ENCODE measurements around the gene TBPL2. TPM values are rescaled to one million over a fixed set of nuclear protein-coding genes. Genes with fewer than 3 reads are reported as not detected.

The TBPL2 gene
- total and polyA plus RNA-seq, 2 donors = not detected

- Histone ChIP-seq H3K27ac (ENCODE audit: low read depth in 1 of 2, low read length in 1 of 2) (no peak overlapping the region), H3K27me3 (ENCODE audit: control insufficient read depth in 2 of 2, insufficient read depth in 1 of 2, low read length in 1 of 2) (no peaks in the 10 kb centered on the region), H3K9me3 (ENCODE audit: control insufficient read depth in 2 of 2, insufficient read depth in 1 of 2, low read length in 1 of 2) (no peaks in the 10 kb centered on the region), H3K4me1 (ENCODE audit: control insufficient read depth in 2 of 2, insufficient read depth in 2 of 2, low read length in 2 of 2) (no peaks in the 10 kb centered on the region), H3K4me3 (ENCODE audit: low read length in 2 of 2) (no peak overlapping the region), H3K36me3 (ENCODE audit: control insufficient read depth in 2 of 2, insufficient read depth in 2 of 2, low read length in 1 of 2) (peaks cover 1 to 8% of the 10 kb centered on the region in 2 donors)
- WGBS = 92% methylated on average over 2 of the region's 2 CpGs
- no peak for DNase-seq (ENCODE audit: low read depth in 6 of 9, low spot score in 9 of 9)
Observed at GRCh38 chr14:55399852-55400251, 40.6 kb downstream of the TBPL2 start.

- Histone ChIP-seq H3K9me3 (ENCODE audit: control insufficient read depth in 2 of 2, insufficient read depth in 1 of 2, low read length in 1 of 2) (no peaks in the 10 kb centered on the region), H3K36me3 (ENCODE audit: control insufficient read depth in 2 of 2, insufficient read depth in 2 of 2, low read length in 1 of 2) (peaks cover 5 to 12% of the 10 kb centered on the region in 2 donors), H3K27ac (ENCODE audit: low read depth in 1 of 2, low read length in 1 of 2) (no peak overlapping the region), H3K4me3 (ENCODE audit: low read length in 2 of 2) (no peak overlapping the region), H3K4me1 (ENCODE audit: control insufficient read depth in 2 of 2, insufficient read depth in 2 of 2, low read length in 2 of 2) (no peaks in the 10 kb centered on the region), H3K27me3 (ENCODE audit: control insufficient read depth in 2 of 2, insufficient read depth in 1 of 2, low read length in 1 of 2) (no peaks in the 10 kb centered on the region)
- no peak for DNase-seq (ENCODE audit: low read depth in 6 of 9, low spot score in 9 of 9)
- WGBS = 98% methylated on average over 1 of the region's 1 CpG
Observed at GRCh38 chr14:55399183-55399582, 41.2 kb downstream of the TBPL2 start.

- H3K4me3 ChIP-seq (ENCODE audit: low read length in 2 of 2) = no peak overlapping the region
- H3K27me3 ChIP-seq (ENCODE audit: control insufficient read depth in 2 of 2, insufficient read depth in 1 of 2, low read length in 1 of 2) = no peaks in the 10 kb centered on the region
- H3K9me3 ChIP-seq (ENCODE audit: control insufficient read depth in 2 of 2, insufficient read depth in 1 of 2, low read length in 1 of 2) = no peaks in the 10 kb centered on the region
- peaks cover 5 to 12% of the 10 kb centered on the region in 2 donors for H3K36me3 ChIP-seq (ENCODE audit: control insufficient read depth in 2 of 2, insufficient read depth in 2 of 2, low read length in 1 of 2)
- WGBS = 95% methylated on average over 5 of the region's 5 CpGs
- H3K27ac ChIP-seq (ENCODE audit: low read depth in 1 of 2, low read length in 1 of 2) = no peak overlapping the region
- no peaks in the 10 kb centered on the region for H3K4me1 ChIP-seq (ENCODE audit: control insufficient read depth in 2 of 2, insufficient read depth in 2 of 2, low read length in 2 of 2)
- DNase-seq (ENCODE audit: low read depth in 6 of 9, low spot score in 9 of 9) = no peak
Observed at GRCh38 chr14:55398679-55399078, 41.7 kb downstream of the TBPL2 start.

GRCh38 chr14:55389330-55389729 is 51.1 kb downstream of the TBPL2 start:
- no peaks in the 10 kb centered on the region for H3K27me3 ChIP-seq (ENCODE audit: control insufficient read depth in 2 of 2, insufficient read depth in 1 of 2, low read length in 1 of 2)
- H3K9me3 ChIP-seq (ENCODE audit: control insufficient read depth in 2 of 2, insufficient read depth in 1 of 2, low read length in 1 of 2) = no peaks in the 10 kb centered on the region
- 96% methylated on average over 4 of the region's 4 CpGs for WGBS
- no peak overlapping the region for H3K4me3 ChIP-seq (ENCODE audit: low read length in 2 of 2)
- H3K27ac ChIP-seq (ENCODE audit: low read depth in 1 of 2, low read length in 1 of 2) = no peak overlapping the region
- DNase-seq (ENCODE audit: low read depth in 6 of 9, low spot score in 9 of 9) = no peak
- peaks cover 8 to 31% of the 10 kb centered on the region in 2 donors for H3K36me3 ChIP-seq (ENCODE audit: control insufficient read depth in 2 of 2, insufficient read depth in 2 of 2, low read length in 1 of 2)
- no peaks in the 10 kb centered on the region for H3K4me1 ChIP-seq (ENCODE audit: control insufficient read depth in 2 of 2, insufficient read depth in 2 of 2, low read length in 2 of 2)

- peaks cover 8 to 34% of the 10 kb centered on the region in 2 donors for H3K36me3 ChIP-seq (ENCODE audit: control insufficient read depth in 2 of 2, insufficient read depth in 2 of 2, low read length in 1 of 2)
Observed at GRCh38 chr14:55388160-55388559, 52.3 kb downstream of the TBPL2 start.

GRCh38 chr14:55387121-55387520 is 53.3 kb downstream of the TBPL2 start:
- Histone ChIP-seq H3K27ac (ENCODE audit: low read depth in 1 of 2, low read length in 1 of 2) (no peak overlapping the region), H3K9me3 (ENCODE audit: control insufficient read depth in 2 of 2, insufficient read depth in 1 of 2, low read length in 1 of 2) (no peaks in the 10 kb centered on the region), H3K4me1 (ENCODE audit: control insufficient read depth in 2 of 2, insufficient read depth in 2 of 2, low read length in 2 of 2) (no peaks in the 10 kb centered on the region), H3K36me3 (ENCODE audit: control insufficient read depth in 2 of 2, insufficient read depth in 2 of 2, low read length in 1 of 2) (peaks cover 8 to 34% of the 10 kb centered on the region in 2 donors), H3K4me3 (ENCODE audit: low read length in 2 of 2) (no peak overlapping the region), H3K27me3 (ENCODE audit: control insufficient read depth in 2 of 2, insufficient read depth in 1 of 2, low read length in 1 of 2) (no peaks in the 10 kb centered on the region)
- over 99% methylated on average over 4 of the region's 4 CpGs for WGBS
- DNase-seq (ENCODE audit: low read depth in 6 of 9, low spot score in 9 of 9) = no peak

More at GRCh38 chr14:55388160-55388559, 52.3 kb downstream of the TBPL2 start:
- Histone ChIP-seq H3K4me3 (ENCODE audit: low read length in 2 of 2) (no peak overlapping the region), H3K27ac (ENCODE audit: low read depth in 1 of 2, low read length in 1 of 2) (no peak overlapping the region), H3K4me1 (ENCODE audit: control insufficient read depth in 2 of 2, insufficient read depth in 2 of 2, low read length in 2 of 2) (no peaks in the 10 kb centered on the region), H3K27me3 (ENCODE audit: control insufficient read depth in 2 of 2, insufficient read depth in 1 of 2, low read length in 1 of 2) (no peaks in the 10 kb centered on the region), H3K9me3 (ENCODE audit: control insufficient read depth in 2 of 2, insufficient read depth in 1 of 2, low read length in 1 of 2) (no peaks in the 10 kb centered on the region)
- no peak for DNase-seq (ENCODE audit: low read depth in 6 of 9, low spot score in 9 of 9)

GRCh38 chr14:55386037-55386808 is 54.2 kb downstream of the TBPL2 start:
- no peak overlapping the region for H3K4me3 ChIP-seq (ENCODE audit: low read length in 2 of 2)
- H3K27ac ChIP-seq (ENCODE audit: low read depth in 1 of 2, low read length in 1 of 2) = no peak overlapping the region
- DNase-seq (ENCODE audit: low read depth in 6 of 9, low spot score in 9 of 9) = no peak
- WGBS = 91% methylated on average over 6 of the region's 6 CpGs
- no peaks in the 10 kb centered on the region for H3K4me1 ChIP-seq (ENCODE audit: control insufficient read depth in 2 of 2, insufficient read depth in 2 of 2, low read length in 2 of 2)
- no peaks in the 10 kb centered on the region for H3K9me3 ChIP-seq (ENCODE audit: control insufficient read depth in 2 of 2, insufficient read depth in 1 of 2, low read length in 1 of 2)
- H3K27me3 ChIP-seq (ENCODE audit: control insufficient read depth in 2 of 2, insufficient read depth in 1 of 2, low read length in 1 of 2) = no peaks in the 10 kb centered on the region
- H3K36me3 ChIP-seq (ENCODE audit: control insufficient read depth in 2 of 2, insufficient read depth in 2 of 2, low read length in 1 of 2) = peaks cover 15 to 40% of the 10 kb centered on the region in 2 donors

GRCh38 chr14:55384536-55384935 is 55.9 kb downstream of the TBPL2 start:
- H3K36me3 ChIP-seq (ENCODE audit: control insufficient read depth in 2 of 2, insufficient read depth in 2 of 2, low read length in 1 of 2) = peaks cover 15 to 47% of the 10 kb centered on the region in 2 donors
- no peak for DNase-seq (ENCODE audit: low read depth in 6 of 9, low spot score in 9 of 9)
- no peaks in the 10 kb centered on the region for H3K9me3 ChIP-seq (ENCODE audit: control insufficient read depth in 2 of 2, insufficient read depth in 1 of 2, low read length in 1 of 2)
- WGBS = 96% methylated on average over 3 of the region's 3 CpGs
- H3K27me3 ChIP-seq (ENCODE audit: control insufficient read depth in 2 of 2, insufficient read depth in 1 of 2, low read length in 1 of 2) = no peaks in the 10 kb centered on the region
- no peaks in the 10 kb centered on the region for H3K4me1 ChIP-seq (ENCODE audit: control insufficient read depth in 2 of 2, insufficient read depth in 2 of 2, low read length in 2 of 2)
- no peak overlapping the region for H3K4me3 ChIP-seq (ENCODE audit: low read length in 2 of 2)
- H3K27ac ChIP-seq (ENCODE audit: low read depth in 1 of 2, low read length in 1 of 2) = no peak overlapping the region

- Histone ChIP-seq H3K27ac (ENCODE audit: low read depth in 1 of 2, low read length in 1 of 2) (no peak overlapping the region), H3K36me3 (ENCODE audit: control insufficient read depth in 2 of 2, insufficient read depth in 2 of 2, low read length in 1 of 2) (peaks cover 11 to 47% of the 10 kb centered on the region in 2 donors)
- 98% methylated on average over 5 of the region's 5 CpGs for WGBS
Observed at GRCh38 chr14:55383541-55384140, 56.8 kb downstream of the TBPL2 start.

More at GRCh38 chr14:55383541-55384140, 56.8 kb downstream of the TBPL2 start:
- Histone ChIP-seq H3K4me1 (ENCODE audit: control insufficient read depth in 2 of 2, insufficient read depth in 2 of 2, low read length in 2 of 2) (no peaks in the 10 kb centered on the region), H3K4me3 (ENCODE audit: low read length in 2 of 2) (no peak overlapping the region), H3K9me3 (ENCODE audit: control insufficient read depth in 2 of 2, insufficient read depth in 1 of 2, low read length in 1 of 2) (no peaks in the 10 kb centered on the region), H3K27me3 (ENCODE audit: control insufficient read depth in 2 of 2, insufficient read depth in 1 of 2, low read length in 1 of 2) (no peaks in the 10 kb centered on the region)
- DNase-seq (ENCODE audit: low read depth in 6 of 9, low spot score in 9 of 9) = no peak
